Measurements from ENCODE around the gene ARSB. TPM values are rescaled to one million over a fixed set of nuclear protein-coding genes. Genes with fewer than 3 reads are reported as not detected.

The ARSB gene
- total RNA-seq, 1 experiment from 2014 or later: 8.4 TPM

GRCh38 chr5:78799266-78800017 is 185.7 kb downstream of the ARSB start:
- Histone ChIP-seq H3K9me2 (ENCODE audit: insufficient read depth) (no peaks in the 10 kb centered on the region), H2AFZ (no peak overlapping the region), H3K79me2 (ENCODE audit: low read depth) (no peaks in the 10 kb centered on the region), H3K27ac (no peak overlapping the region), H3K4me1 (replicated peaks; ENCODE audit: insufficient read depth) (peaks cover 7% of the 10 kb centered on the region), H3K27me3 (ENCODE audit: insufficient read depth, low read depth) (no peaks in the 10 kb centered on the region), H3K36me3 (ENCODE audit: low read depth) (no peaks in the 10 kb centered on the region), H3K4me3 (no peak overlapping the region), H4K20me1 (ENCODE audit: insufficient read depth) (no peaks in the 10 kb centered on the region), H3F3A (ENCODE audit: insufficient read depth, low read depth) (0 out of 2 replicates have a peak, but pooled peaks cover 5% of the 10 kb centered on the region), H3K9me3 (ENCODE audit: insufficient read depth, low read depth) (no peaks in the 10 kb centered on the region), H3K4me2 (no peak overlapping the region)
- POLR2A ChIA-PET (ENCODE audit: unreplicated experiment): no interaction called here
- no TSS peak for BruUV-seq (replicated peaks)
- TF ChIP-seq EZH2 (IDR thresholded peaks at IDR 0.05; ENCODE audit: low read depth): no peak
- TF ChIP-seq CTCF (conservative IDR thresholded peaks at IDR 0.05): no peak
- no peak for DNase-seq
- intact Hi-C loops (cut with micrococcal nuclease; ENCODE audit: unreplicated experiment): no loop called here
- CTCF ChIA-PET: no interaction called here

GRCh38 chr5:78798673-78799029 is 186.5 kb downstream of the ARSB start:
- CTCF ChIA-PET: no interaction called here
- intact Hi-C loops (cut with micrococcal nuclease; ENCODE audit: unreplicated experiment): no loop called here
- TF ChIP-seq EZH2 (IDR thresholded peaks at IDR 0.05; ENCODE audit: low read depth) (no peak), CTCF (conservative IDR thresholded peaks at IDR 0.05) (no peak)

GRCh38 chr5:78797936-78798672 is 187.0 kb downstream of the ARSB start:
- POLR2A ChIA-PET (ENCODE audit: unreplicated experiment): no interaction called here
- Histone ChIP-seq H3K9me3 (ENCODE audit: insufficient read depth, low read depth) (no peaks in the 10 kb centered on the region), H4K20me1 (ENCODE audit: insufficient read depth) (no peaks in the 10 kb centered on the region), H3K79me2 (ENCODE audit: low read depth) (no peaks in the 10 kb centered on the region), H3K36me3 (ENCODE audit: low read depth) (no peaks in the 10 kb centered on the region), H3K4me2 (no peak overlapping the region), H3F3A (ENCODE audit: insufficient read depth, low read depth) (0 out of 2 replicates have a peak, but pooled peaks cover 5% of the 10 kb centered on the region), H3K4me3 (no peak overlapping the region), H3K9me2 (ENCODE audit: insufficient read depth) (no peaks in the 10 kb centered on the region), H3K27me3 (ENCODE audit: insufficient read depth, low read depth) (no peaks in the 10 kb centered on the region), H2AFZ (no peak overlapping the region), H3K4me1 (replicated peaks; ENCODE audit: insufficient read depth) (peaks cover 10% of the 10 kb centered on the region), H3K27ac (no peak overlapping the region)
- intact Hi-C loops (cut with micrococcal nuclease; ENCODE audit: unreplicated experiment): no loop called here
- CTCF ChIA-PET: no interaction called here
- BruUV-seq (replicated peaks): no TSS peak
- TF ChIP-seq EZH2 (IDR thresholded peaks at IDR 0.05; ENCODE audit: low read depth) (no peak), CTCF (conservative IDR thresholded peaks at IDR 0.05) (no peak)
- no peak for DNase-seq

More at GRCh38 chr5:78798673-78799029, 186.5 kb downstream of the ARSB start:
- H4K20me1 ChIP-seq (ENCODE audit: insufficient read depth): no peaks in the 10 kb centered on the region
- H3K9me3 ChIP-seq (ENCODE audit: insufficient read depth, low read depth): no peaks in the 10 kb centered on the region
- peaks cover 7% of the 10 kb centered on the region for H3K4me1 ChIP-seq (replicated peaks; ENCODE audit: insufficient read depth)
- H3F3A ChIP-seq (ENCODE audit: insufficient read depth, low read depth): 0 out of 2 replicates have a peak, but pooled peaks cover 5% of the 10 kb centered on the region
- H3K9me2 ChIP-seq (ENCODE audit: insufficient read depth): no peaks in the 10 kb centered on the region
- DNase-seq: no peak
- no peak overlapping the region for H2AFZ ChIP-seq
- no peaks in the 10 kb centered on the region for H3K27me3 ChIP-seq (ENCODE audit: insufficient read depth, low read depth)
- POLR2A ChIA-PET (ENCODE audit: unreplicated experiment): no interaction called here
- no peak overlapping the region for H3K4me3 ChIP-seq
- H3K27ac ChIP-seq: no peak overlapping the region
- H3K79me2 ChIP-seq (ENCODE audit: low read depth): no peaks in the 10 kb centered on the region
- H3K4me2 ChIP-seq: no peak overlapping the region
- no peaks in the 10 kb centered on the region for H3K36me3 ChIP-seq (ENCODE audit: low read depth)
- no TSS peak for BruUV-seq (replicated peaks)

All from PC-9 (cell line).